Hematopoietic multipotent progenitor cell treated with erythropoietin and hydrocortisone succinate and interleukin-3 and kit ligand, for 17 days (in vitro differentiated cells): Measurements from ENCODE around the gene CISH.

ENCODE experiments used
- DNase-seq: peaks from one replicate; pipeline ENCODE4 v3.0.0-alpha.2; 2015; ENCODE audit warnings: low spot score

Gene CISH

GRCh38 chr3:50611464-50612233 lies at the start of gene CISH:
CISH (minus strand) TSS chr3:50611774; CDS start chr3:50611650, 124 bp downstream.
- DNase-seq = peak; percentile 90

- no peak for DNase-seq
Measured at GRCh38 chr3:50660386-50660785, 48.8 kb upstream of the CISH start.

- no peak for DNase-seq
Measured at GRCh38 chr3:50658831-50659230, 47.3 kb upstream of the CISH start.

GRCh38 chr3:50658416-50658815 lies 46.8 kb upstream of the CISH start:
- DNase-seq = no peak

GRCh38 chr3:50657816-50658215 lies 46.2 kb upstream of the CISH start:
- no peak for DNase-seq

- no peak for DNase-seq
Measured at GRCh38 chr3:50657407-50657806, 45.8 kb upstream of the CISH start.

GRCh38 chr3:50656417-50657195 lies 45.0 kb upstream of the CISH start:
- DNase-seq = no peak

GRCh38 chr3:50655009-50655830 lies 43.6 kb upstream of the CISH start:
- DNase-seq = no peak

- no peak for DNase-seq
Measured at GRCh38 chr3:50653937-50654595, 42.5 kb upstream of the CISH start.

GRCh38 chr3:50652709-50653108 lies 41.1 kb upstream of the CISH start:
- DNase-seq = peak; percentile 57

GRCh38 chr3:50651920-50652529 lies 40.5 kb upstream of the CISH start:
- no peak for DNase-seq

- no peak for DNase-seq
Measured at GRCh38 chr3:50651445-50651844, 39.9 kb upstream of the CISH start.

GRCh38 chr3:50650018-50650417 lies 38.4 kb upstream of the CISH start:
- DNase-seq = no peak

GRCh38 chr3:50649451-50649931 lies 37.9 kb upstream of the CISH start:
- no peak for DNase-seq

GRCh38 chr3:50648944-50649343 lies 37.4 kb upstream of the CISH start:
- no peak for DNase-seq

- no peak for DNase-seq
Measured at GRCh38 chr3:50648313-50648712, 36.7 kb upstream of the CISH start.

GRCh38 chr3:50645378-50645777 lies 33.8 kb upstream of the CISH start:
- DNase-seq = no peak

- no peak for DNase-seq
Measured at GRCh38 chr3:50644561-50644960, 33.0 kb upstream of the CISH start.

- DNase-seq = no peak
Measured at GRCh38 chr3:50642382-50642781, 30.8 kb upstream of the CISH start.

GRCh38 chr3:50639055-50639494 lies 27.5 kb upstream of the CISH start:
- no peak for DNase-seq

- no peak for DNase-seq
Measured at GRCh38 chr3:50637945-50638344, 26.4 kb upstream of the CISH start.
